Lower leg skin (tissue), 4 donors: ENCODE results near the gene MGAT3. TPM values are rescaled to one million over a fixed set of nuclear protein-coding genes. Genes with fewer than 3 reads are reported as not detected.

Experiments used
- DNase-seq, 2 donors: peaks; one replicate each; pipeline ENCODE4 v3.0.0-alpha.2; 2019; ENCODE audit warnings: low spot score in 2 of 2
- H3K4me3 ChIP-seq: fragments of 200-600 bp; sonication (generic); 2 replicates; pipeline ENCODE4 v1.5.1; 2017; ENCODE audit warnings: mild to moderate bottlenecking, low read depth; ENCODE audit not compliant: poor library complexity, severe bottlenecking
- CTCF ChIP-seq, 3 donors: fragments of 450-650 bp; IDR thresholded peaks; one replicate each; pipeline ENCODE4 v1.5.1; 2016; ENCODE audit warnings: antibody characterized with exemption in 3 of 3, mild to moderate bottlenecking in 3 of 3, moderate library complexity in 2 of 3
- POLR2A ChIP-seq, 2 donors: fragments of 450-650 bp; IDR thresholded peaks; one replicate each; pipeline ENCODE4 v1.6.1; 2016 to 2017; ENCODE audit warnings: antibody characterized with exemption in 2 of 2, mild to moderate bottlenecking in 1 of 2, moderate library complexity in 1 of 2
- WGBS, 2 donors: methylation state at CpG; one replicate each; pipeline ENCODE4 v1.1.5; 2018; 5-methylcytosine and 5-hydroxymethylcytosine counted together
- intact Hi-C: fragments of 100-400 bp; cut with DNase I; formaldehyde crosslinking; loops from one replicate; pipeline ENCODE4 v1.15.0; 2023; ENCODE audit warnings: low total_unique reads
- total RNA-seq, 4 donors: library from RNA; depleted of rRNA; stranded (reverse); fragments of >200 nt; gene quantifications; one replicate each; pipeline ENCODE4 v1.1.0, GENCODE V29; 2016

Gene MGAT3
- total RNA-seq, 4 donors from 2014 or later = 1.2 to 5.5 (median 3.2) TPM

GRCh38 chr22:39463277-39463676, 6.5 kb downstream of the MGAT3 start:
- 80 to 85% methylated on average over 6 of the region's 6 CpGs for WGBS, 2 donors
- TF ChIP-seq CTCF (IDR thresholded peaks at IDR 0.05) (no peak), POLR2A (IDR thresholded peaks at IDR 0.05) (no peak)
- DNase-seq = no peak
- no peak overlapping the region for H3K4me3 ChIP-seq
- intact Hi-C loops = no loop called here

GRCh38 chr22:39463931-39464390, 7.1 kb downstream of the MGAT3 start:
- intact Hi-C loops = no loop called here
- H3K4me3 ChIP-seq = no peak overlapping the region
- no peak for DNase-seq
- WGBS, 2 donors = 41 to 52% methylated on average over 10 of the region's 10 CpGs
- TF ChIP-seq POLR2A (IDR thresholded peaks at IDR 0.05) (no peak), CTCF (IDR thresholded peaks at IDR 0.05) (no peak)

- no peak for DNase-seq
Observed at GRCh38 chr22:39466228-39467006, 9.6 kb downstream of the MGAT3 start.

GRCh38 chr22:39467390-39467895, 10.6 kb downstream of the MGAT3 start:
- no peak for DNase-seq
- no peak overlapping the region for H3K4me3 ChIP-seq
- no peak for TF ChIP-seq POLR2A (IDR thresholded peaks at IDR 0.05)
- TF ChIP-seq CTCF (IDR thresholded peaks at IDR 0.05) = no peak
- WGBS, 2 donors = 76 to 78% methylated on average over 17 of the region's 17 CpGs
- intact Hi-C loops = no loop called here

More at GRCh38 chr22:39466228-39467006, 9.6 kb downstream of the MGAT3 start:
- TF ChIP-seq POLR2A (IDR thresholded peaks at IDR 0.05) = no peak
- no peak for TF ChIP-seq CTCF (IDR thresholded peaks at IDR 0.05)
- intact Hi-C loops = no loop called here
- no peak overlapping the region for H3K4me3 ChIP-seq
- 74 to 81% methylated on average over 21 of the region's 21 CpGs for WGBS, 2 donors

- DNase-seq = no peak
- TF ChIP-seq CTCF (IDR thresholded peaks at IDR 0.05) = no peak
- H3K4me3 ChIP-seq = no peak overlapping the region
- WGBS, 2 donors = 79 to 80% methylated on average over 18 of the region's 18 CpGs
- intact Hi-C loops = no loop called here
Observed at GRCh38 chr22:39468487-39469325, 11.9 kb downstream of the MGAT3 start.
